Measurements from ENCODE around the gene PLA2G4E.

Gene PLA2G4E

GRCh38 chr15:42038401-42038800 is 17.6 kb upstream of the PLA2G4E start:
- no peak for TF ChIP-seq CTCF (IDR thresholded peaks at IDR 0.05)
- no peak overlapping the region for H3K4me3 ChIP-seq (ENCODE audit: low read depth, low read length)
- no peak overlapping the region for H3K27ac ChIP-seq
- no peaks in the 10 kb centered on the region for H3K4me1 ChIP-seq
- H3K9me3 ChIP-seq (ENCODE audit: control insufficient read depth, low read length): no peaks in the 10 kb centered on the region
- no peak overlapping the region for H2AFZ ChIP-seq
- no peaks in the 10 kb centered on the region for H3K27me3 ChIP-seq (ENCODE audit: control insufficient read depth, insufficient read depth, low read length)
- no peaks in the 10 kb centered on the region for H3K79me2 ChIP-seq
- no peak overlapping the region for H3K4me2 ChIP-seq (ENCODE audit: low read length)
- no peak overlapping the region for H3K9ac ChIP-seq
- H3K36me3 ChIP-seq (ENCODE audit: control insufficient read depth, insufficient read depth, low read length): no peaks in the 10 kb centered on the region

- H3K9ac ChIP-seq: no peak overlapping the region
These were observed 16.8 kb upstream of the PLA2G4E start for GRCh38 chr15:42037656-42038055.

GRCh38 chr15:42036966-42037365 is 16.1 kb upstream of the PLA2G4E start:
- no peak for TF ChIP-seq CTCF (IDR thresholded peaks at IDR 0.05)
- H3K27ac ChIP-seq: no peak overlapping the region

More at GRCh38 chr15:42037656-42038055, 16.8 kb upstream of the PLA2G4E start:
- Histone ChIP-seq H2AFZ (no peak overlapping the region), H3K79me2 (no peaks in the 10 kb centered on the region), H3K36me3 (ENCODE audit: control insufficient read depth, insufficient read depth, low read length) (no peaks in the 10 kb centered on the region), H3K9me3 (ENCODE audit: control insufficient read depth, low read length) (no peaks in the 10 kb centered on the region), H3K27ac (no peak overlapping the region), H3K27me3 (ENCODE audit: control insufficient read depth, insufficient read depth, low read length) (no peaks in the 10 kb centered on the region), H3K4me1 (no peaks in the 10 kb centered on the region), H3K4me3 (ENCODE audit: low read depth, low read length) (no peak overlapping the region), H3K4me2 (ENCODE audit: low read length) (no peak overlapping the region)
- no peak for TF ChIP-seq CTCF (IDR thresholded peaks at IDR 0.05)

GRCh38 chr15:42036112-42036905 is 15.5 kb upstream of the PLA2G4E start:
- no peaks in the 10 kb centered on the region for H3K4me1 ChIP-seq
- no peaks in the 10 kb centered on the region for H3K79me2 ChIP-seq
- H3K27ac ChIP-seq: no peak overlapping the region
- no peak overlapping the region for H3K9ac ChIP-seq
- H3K9me3 ChIP-seq (ENCODE audit: control insufficient read depth, low read length): no peaks in the 10 kb centered on the region
- no peaks in the 10 kb centered on the region for H3K36me3 ChIP-seq (ENCODE audit: control insufficient read depth, insufficient read depth, low read length)
- H3K27me3 ChIP-seq (ENCODE audit: control insufficient read depth, insufficient read depth, low read length): no peaks in the 10 kb centered on the region
- H3K4me3 ChIP-seq (ENCODE audit: low read depth, low read length): no peak overlapping the region
- no peak overlapping the region for H2AFZ ChIP-seq
- no peak overlapping the region for H3K4me2 ChIP-seq (ENCODE audit: low read length)
- no peak for TF ChIP-seq CTCF (IDR thresholded peaks at IDR 0.05)

More at GRCh38 chr15:42036966-42037365, 16.1 kb upstream of the PLA2G4E start:
- Histone ChIP-seq H3K79me2 (no peaks in the 10 kb centered on the region), H3K36me3 (ENCODE audit: control insufficient read depth, insufficient read depth, low read length) (no peaks in the 10 kb centered on the region), H3K27me3 (ENCODE audit: control insufficient read depth, insufficient read depth, low read length) (no peaks in the 10 kb centered on the region), H3K4me3 (ENCODE audit: low read depth, low read length) (no peak overlapping the region), H3K4me2 (ENCODE audit: low read length) (no peak overlapping the region), H3K4me1 (no peaks in the 10 kb centered on the region), H3K9ac (no peak overlapping the region), H2AFZ (no peak overlapping the region), H3K9me3 (ENCODE audit: control insufficient read depth, low read length) (no peaks in the 10 kb centered on the region)

- H3K27me3 ChIP-seq (ENCODE audit: control insufficient read depth, insufficient read depth, low read length): no peaks in the 10 kb centered on the region
These were observed 14.6 kb upstream of the PLA2G4E start for GRCh38 chr15:42035435-42035761.

More at GRCh38 chr15:42035435-42035761, 14.6 kb upstream of the PLA2G4E start:
- H3K79me2 ChIP-seq: no peaks in the 10 kb centered on the region
- H2AFZ ChIP-seq: no peak overlapping the region
- H3K4me3 ChIP-seq (ENCODE audit: low read depth, low read length): no peak overlapping the region
- no peaks in the 10 kb centered on the region for H3K36me3 ChIP-seq (ENCODE audit: control insufficient read depth, insufficient read depth, low read length)
- H3K4me1 ChIP-seq: no peaks in the 10 kb centered on the region
- no peak overlapping the region for H3K27ac ChIP-seq
- no peak overlapping the region for H3K9ac ChIP-seq
- H3K4me2 ChIP-seq (ENCODE audit: low read length): no peak overlapping the region
- no peak for TF ChIP-seq CTCF (IDR thresholded peaks at IDR 0.05)
- H3K9me3 ChIP-seq (ENCODE audit: control insufficient read depth, low read length): no peaks in the 10 kb centered on the region
